Right lobe of liver (tissue), 4 donors: ENCODE measurements around the gene BABAM1.

Experiments used
- CTCF ChIP-seq, 4 donors: fragments of 200-600 bp in 3 of 4; fragments of 450-650 bp in 1 of 4; IDR thresholded peaks; one replicate each; pipeline versions ENCODE4 v1.5.1 to v1.8.0; 2016 to 2022; ENCODE audit warnings: antibody characterized with exemption in 4 of 4, mild to moderate bottlenecking in 2 of 4
- POLR2A ChIP-seq: fragments of 450-650 bp; IDR thresholded peaks from one replicate; pipeline ENCODE4 v1.6.1; 2017; ENCODE audit warnings: antibody characterized with exemption, mild to moderate bottlenecking
- donor health status: DM: no; HTN: no; CAD: no.
- donor health status: DM: no; HTN: no; CAD: no.
- donor health status: DM: no; HTN: yes; CAD: no.

- no peak for TF ChIP-seq CTCF (IDR thresholded peaks at IDR 0.05)
- TF ChIP-seq POLR2A = no peak
Observed at GRCh38 chr19:17229890-17230289, 37.4 kb upstream of the BABAM1 start.
